Activated CD4-positive, alpha-beta T cell treated with anti-CD3 and anti-CD28 coated beads, Interleukin-2, amount 50 U/mL, for 4 hours (primary cell): ENCODE results near the gene C2CD5.
"Not testable (repeated sequence)": the region's sequence is repeated elsewhere in the genome, so short reads cannot be mapped to it uniquely, and the experiment has no call there.

Experiments used
- DNase-seq, 2 experiments: peaks; one replicate each; pipeline ENCODE4 v3.0.0-alpha.2; 2020

C2CD5 gene

DNA sequence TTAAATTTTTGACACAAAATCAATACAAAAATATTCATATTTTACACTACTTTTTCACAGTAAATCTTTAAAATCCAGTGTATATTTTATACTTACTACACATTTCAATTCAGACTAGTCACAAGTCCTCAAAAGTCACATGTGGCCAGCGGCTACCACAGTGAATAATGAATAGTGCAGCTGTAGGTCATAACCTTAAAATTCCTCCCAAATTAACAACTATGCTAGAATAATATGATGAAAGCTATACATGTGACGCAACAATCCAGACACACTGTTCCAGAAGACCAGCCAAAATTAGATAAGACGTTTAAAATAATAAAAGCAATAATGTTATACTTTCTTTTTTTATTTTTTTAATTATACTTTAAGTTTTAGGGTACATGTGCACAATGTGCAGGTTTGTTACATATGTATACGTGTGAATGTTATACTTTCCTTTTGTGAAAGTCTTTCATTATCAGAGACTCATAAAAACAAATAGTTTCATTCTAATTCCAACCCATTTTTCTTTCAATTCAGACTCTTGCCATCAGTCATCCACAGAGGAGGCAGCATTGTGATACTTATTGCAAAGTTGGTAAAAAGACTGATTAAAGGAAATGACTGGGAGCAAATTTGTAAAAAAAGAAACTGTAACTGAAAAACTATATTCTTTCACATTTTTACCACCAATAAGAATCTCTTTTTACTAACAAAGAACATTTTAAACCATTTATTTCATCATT, 67.0 kb downstream of the C2CD5 start:
- no peak for DNase-seq

DNA sequence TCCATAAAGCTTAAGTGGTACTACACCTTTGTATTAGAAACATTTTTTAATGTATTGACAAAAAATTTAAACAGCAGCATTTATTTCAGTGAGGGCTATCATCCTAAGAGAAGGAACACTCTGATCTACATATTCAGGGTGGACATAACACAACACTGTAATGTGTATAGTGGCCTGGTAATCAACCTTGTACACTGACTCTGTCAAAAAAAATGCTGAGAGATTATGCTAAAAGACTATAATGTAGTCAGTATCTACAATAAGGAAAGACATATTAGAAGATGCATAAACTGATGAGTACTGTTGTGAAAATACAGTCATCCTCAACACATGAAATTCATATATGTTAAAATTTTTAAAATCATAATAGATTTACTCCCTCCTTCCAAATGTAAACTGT, 68.2 kb downstream of the C2CD5 start:
- no peak for DNase-seq

DNA sequence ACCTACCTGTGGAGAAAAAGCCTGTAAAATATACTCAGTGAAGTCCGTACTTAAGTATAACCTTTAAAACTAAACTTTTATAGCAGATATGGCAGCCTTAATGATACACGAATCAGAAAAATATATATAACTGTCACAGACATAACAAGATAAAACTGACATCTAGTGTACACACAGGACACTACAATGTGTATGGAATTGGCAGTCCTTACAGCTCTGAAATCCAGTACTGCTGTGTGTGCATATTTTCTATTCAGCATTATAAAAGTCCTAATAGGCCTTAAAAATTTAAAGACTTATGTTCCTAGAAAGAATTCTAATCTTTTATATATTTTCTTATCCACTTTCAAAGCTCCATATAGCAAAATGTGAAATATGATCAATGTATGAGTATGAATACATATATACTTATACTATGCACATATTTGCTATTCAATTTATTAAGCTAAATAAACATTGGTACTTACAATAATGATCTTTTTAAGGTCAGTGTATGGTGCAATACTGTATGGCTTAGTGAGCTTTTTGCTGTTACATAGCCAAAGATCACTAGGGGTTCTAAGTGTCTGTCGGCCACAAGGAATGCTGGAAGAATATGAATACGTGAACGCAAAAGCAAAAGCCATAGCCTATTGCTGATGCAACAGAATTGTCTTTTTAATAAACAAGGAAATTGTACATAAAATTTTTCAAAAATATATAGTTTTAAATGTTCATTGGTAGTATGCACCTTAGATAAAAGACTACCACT, 69.2 kb downstream of the C2CD5 start:
- DNase-seq: no peak

DNA sequence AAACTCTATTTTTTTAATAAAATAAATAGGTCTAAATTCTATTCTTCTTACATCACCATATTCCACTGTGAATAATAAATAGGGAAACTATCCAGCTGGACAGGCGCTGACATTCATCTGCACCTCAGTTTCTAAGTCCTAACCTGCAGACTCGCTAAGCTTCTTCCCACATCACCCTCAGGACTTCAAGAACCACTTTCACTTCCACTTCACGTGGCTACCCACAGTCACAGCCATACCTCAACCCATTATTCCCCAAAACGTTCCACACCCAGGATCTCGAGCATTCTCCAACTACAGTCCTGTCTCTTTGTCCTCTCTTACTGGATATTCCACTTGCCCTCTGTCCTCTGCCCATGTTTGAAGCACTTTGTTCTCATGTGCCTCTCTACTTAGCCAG, 71.1 kb downstream of the C2CD5 start:
- DNase-seq: no peak

DNA sequence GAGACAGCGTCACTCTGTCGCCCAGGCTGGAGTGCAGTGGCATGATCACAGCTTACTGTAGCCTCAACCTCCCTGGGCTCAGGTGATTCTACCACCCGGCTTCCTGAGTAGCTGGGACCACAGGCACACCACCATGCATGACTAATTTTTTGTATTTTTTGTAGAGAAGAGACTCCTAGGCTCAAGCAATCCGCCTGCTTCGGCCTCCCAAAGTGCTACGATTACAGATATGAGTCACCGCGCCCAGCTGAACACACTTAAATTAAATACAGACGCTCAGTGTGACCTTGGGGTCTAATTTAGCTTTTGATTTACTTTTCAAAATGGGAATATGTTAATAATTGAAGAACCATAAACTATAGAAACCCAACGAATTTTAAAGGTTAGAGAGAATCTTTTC, 77.2 kb downstream of the C2CD5 start:
- no peak for DNase-seq

DNA sequence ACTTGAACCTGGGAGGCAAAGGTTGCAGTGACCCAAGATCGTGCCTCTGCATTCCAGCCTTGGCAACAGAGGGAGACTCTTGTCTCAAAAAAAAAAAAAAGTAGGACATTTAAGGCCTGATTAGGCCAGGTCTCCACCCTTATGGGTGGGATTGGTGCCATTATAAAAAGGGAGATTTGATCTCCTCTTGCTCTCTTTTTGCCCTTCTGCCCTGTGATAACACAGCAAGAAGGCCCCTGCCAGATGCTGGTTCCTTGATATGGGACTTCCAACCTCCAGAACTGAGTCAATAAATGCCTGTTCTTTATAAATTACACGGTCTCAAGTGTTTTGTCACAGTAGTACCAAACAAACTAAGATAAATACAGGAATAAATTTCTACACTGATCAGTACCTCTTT, 81.0 kb downstream of the C2CD5 start:
- no peak for DNase-seq

DNA sequence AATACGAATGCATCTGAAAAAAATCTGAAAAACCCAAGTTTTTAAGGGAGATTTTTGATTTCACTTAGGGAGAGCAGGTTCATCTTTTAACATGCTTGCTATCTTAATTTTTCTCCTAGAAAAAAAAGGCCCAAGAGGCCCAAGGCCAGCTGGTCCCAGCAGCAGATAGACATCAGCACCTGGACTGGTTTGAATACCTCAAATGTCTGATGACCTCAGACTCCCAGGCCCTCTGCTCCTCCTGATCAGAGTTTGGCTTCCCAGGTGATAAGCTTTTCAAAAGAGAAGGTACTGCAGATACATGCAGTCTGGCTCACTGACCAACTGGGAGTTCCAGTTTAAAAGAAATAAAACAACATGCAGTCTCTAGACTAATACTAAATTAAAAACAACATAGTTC, 82.6 kb downstream of the C2CD5 start:
- no peak for DNase-seq

DNA sequence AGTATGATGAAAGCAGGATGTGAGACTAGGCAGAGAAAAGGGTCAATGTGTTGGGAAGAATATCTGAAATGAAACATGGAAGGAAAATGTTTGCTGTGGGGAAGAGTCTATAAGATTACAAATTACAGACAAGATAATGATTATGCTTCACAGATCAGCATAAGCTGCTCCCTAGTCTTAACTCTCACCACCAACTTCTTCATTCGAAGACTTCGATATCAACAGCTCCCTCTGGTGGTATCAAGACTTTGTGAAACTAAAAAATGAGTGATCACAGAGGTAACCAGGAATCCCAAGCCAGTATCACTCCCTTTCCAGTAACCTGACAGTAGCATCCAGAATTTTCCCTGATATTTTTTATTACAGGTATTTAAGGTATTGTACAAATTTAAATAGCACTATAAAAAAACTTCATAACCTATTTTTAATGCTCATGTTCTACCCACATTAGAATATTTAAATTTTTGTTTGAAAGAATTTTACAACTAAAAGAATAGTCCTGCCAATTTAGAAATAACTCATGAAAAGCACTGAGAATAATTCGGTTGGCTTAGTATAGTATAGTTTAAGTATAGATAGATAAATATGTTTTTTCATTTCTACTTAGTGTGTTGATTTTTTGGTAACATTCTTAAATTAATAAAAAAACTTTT, 84.4 kb downstream of the C2CD5 start:
- no peak for DNase-seq

DNA sequence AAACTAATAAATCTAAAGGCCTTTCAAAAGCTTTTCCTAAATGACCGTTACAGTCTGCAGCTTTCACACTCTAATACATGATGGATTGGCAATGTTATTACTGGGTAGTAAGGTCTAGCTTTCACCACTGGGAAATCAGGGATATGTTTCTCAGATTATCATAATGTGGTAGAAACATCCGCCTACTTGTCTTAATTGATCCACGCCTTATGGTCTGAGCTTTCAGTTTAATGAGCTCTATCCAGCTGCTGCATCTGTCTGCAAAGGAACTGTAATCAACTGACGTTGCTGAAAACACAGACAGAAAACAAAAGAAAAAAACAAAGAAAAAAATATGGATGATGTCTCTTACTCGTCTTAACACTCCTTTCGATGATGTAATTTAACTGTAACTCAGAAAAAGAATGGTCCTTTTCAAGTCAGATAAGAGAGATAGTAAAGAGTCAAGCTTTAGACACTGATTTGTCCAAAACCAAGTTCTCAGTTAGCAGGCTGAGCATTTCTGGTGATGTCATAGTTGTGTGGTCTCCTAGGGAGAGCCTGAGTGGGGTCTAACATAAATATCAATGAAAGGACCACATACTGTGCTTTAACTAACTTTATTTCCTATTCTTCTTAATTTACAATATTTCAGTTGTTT, 85.9 kb downstream of the C2CD5 start:
- DNase-seq: no peak

DNA sequence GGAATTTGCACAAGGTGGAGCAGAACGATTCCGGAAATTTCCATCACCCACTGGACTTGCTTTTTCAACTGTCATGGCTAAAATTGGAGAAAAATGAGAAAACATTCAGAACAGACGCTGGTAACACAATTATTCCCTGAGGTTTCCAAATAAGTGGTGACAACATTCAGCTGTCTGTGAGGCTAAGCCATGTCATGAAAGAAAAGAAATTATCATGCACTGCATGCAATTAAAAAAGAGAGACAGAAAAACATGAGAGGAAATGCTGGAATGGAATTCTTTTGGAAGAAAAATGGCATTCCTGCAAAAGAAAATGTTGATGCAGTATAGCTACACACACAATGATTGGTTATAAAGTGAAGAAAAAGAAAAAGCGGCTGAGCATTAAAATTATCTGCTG, 87.3 kb downstream of the C2CD5 start:
- no peak for DNase-seq

DNA sequence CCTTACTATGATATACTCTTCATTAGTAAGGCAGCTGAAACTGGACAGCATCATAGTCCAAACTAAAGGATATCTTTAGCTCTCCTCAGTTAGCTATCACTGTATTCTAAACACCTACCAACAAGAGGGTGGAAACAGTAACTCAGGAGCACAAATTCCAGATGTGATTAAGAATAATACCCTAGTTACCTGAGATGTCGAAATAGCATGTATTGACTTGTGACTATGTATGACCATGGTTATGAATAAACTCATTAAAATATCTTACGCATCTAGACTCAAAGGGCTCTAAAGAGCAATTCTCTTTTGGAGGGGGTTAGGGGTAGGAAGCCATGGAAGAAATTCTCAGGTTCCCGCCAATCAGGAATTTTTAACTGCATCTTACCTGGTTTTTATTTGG, 90.8 kb downstream of the C2CD5 start:
- no peak for DNase-seq

DNA sequence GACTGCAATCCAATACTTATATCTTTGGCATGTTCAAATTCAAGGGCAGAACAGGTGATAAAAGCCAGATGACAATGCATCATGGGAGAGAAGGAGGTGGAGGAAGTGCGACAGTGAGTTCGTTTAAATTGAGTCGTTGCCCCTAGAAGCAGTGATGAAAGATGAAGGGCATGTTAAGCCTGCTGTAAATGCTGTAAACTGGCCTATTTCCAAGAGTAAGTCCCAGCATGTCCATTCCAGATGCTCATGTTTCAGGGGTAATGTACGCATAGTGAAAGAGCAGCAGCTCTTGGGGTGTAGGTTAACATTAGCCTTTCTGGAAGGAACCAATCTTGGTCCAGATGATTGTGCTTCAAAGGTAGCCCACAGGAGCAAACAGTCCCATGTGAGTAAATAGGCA, 97.1 kb downstream of the C2CD5 start:
- DNase-seq: no peak

DNA sequence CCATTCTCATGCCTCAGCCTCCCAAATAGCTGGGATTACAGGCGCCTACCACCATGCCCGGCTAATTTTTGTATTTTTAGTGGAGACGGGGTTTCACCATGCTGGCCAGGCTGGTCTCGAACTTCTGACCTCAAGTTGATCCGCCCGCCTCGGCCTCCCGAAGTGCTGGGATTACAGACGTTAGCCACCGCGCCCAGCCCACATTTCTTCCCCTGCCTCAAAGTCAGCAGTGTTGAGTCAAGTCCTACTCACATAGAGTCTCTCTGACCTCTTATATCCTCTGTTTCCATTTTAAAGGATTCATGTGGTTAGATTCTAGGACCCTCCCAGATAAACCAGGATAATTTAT, 100.1 kb downstream of the C2CD5 start:
- DNase-seq: not testable (repeated sequence)

DNA sequence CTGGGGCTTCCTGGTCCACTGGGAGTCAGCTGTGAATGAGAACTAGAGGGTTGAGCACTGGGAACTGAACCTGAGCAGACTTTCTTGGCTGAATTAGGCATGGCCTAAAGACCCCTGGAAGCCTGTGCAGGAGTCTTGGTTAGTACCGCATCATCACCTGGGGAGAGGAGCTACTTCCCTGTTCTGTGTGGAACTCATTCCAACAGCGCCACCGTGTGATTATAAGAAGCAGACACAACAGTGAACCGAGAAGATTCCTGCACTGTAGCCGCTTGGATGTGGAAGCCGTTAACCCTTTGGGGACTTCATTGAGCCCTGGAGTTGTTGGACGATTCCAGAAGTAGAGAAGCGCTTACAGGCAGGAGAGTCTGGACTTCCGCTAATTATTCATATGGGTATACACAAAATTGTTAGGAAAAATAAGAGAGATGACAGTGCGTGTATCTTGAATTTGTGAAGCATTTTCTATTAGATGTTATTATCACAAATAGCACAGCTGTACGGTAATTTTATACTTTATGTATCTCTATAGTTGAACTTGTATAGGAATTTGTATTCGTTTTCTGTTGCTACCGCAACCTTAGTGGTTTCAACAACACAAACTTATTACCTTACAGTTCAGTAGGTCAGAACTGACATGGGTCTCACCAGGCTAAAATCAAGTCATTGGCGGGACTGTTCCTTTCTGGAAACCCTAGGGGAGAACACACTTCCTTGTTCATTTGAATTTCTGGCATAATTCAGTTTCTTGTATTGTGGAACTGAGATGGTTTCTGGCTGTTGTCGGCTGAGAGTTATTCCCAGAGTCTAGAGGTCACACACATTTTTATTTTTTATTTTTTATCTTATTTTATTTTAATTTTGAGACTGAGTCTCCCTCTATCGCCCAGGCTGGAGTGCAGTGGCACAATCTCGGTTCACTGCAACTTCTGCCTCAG, 100.7 kb downstream of the C2CD5 start:
- DNase-seq: peak; percentile 49 to 51

DNA sequence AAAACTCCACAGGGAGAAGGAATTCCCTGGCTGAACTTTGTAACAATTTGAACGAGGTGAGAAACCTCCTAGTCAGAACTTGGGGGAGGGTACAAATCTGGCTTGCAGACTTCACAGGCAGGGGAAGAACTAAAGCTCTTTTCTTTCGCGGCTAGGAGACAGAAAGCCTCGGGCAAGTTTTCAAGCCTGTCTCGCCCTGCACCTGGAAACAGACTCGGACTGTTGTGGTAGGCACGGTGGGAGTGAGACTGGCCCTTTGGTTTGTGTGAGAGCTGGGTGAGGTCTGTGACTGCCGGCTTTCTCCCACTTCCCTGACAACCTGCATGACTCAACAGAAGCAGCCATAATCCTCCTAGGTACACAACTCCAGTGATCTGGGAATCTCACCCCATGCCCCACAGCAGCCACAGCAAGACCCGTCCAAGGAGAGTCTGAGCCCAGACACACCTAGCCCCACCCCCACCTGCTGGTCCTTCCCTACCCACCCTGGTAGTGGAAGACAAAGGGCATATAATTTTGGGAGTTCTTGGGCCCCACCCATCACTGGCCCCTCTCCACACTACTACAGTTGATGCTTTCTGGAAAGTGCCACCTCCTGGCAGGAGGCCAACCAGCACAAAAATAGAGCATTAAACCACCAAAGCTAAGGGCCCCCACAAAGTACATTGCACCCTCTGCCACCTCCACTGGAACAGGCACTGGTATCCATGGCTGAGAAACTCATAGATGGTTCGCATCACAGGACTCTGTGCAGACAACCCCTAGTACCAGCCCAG, 107.1 kb downstream of the C2CD5 start:
- DNase-seq: no peak

DNA sequence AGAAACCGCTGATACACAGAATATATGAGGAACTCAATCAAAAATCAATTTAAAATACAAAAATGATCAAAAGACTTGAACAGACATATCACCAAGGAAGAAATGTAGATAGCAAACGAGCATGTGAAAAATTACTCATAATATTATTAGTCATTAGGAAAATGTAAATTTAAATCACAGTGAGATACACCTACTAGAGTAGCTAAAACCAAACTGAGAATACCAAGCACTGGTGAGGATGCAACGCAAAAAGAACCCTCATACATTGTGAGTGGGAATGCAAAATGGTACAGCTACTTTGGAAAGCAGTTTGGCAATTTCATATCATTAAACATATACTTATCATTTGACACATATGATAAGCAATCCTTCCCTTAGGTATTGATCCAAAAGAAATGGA, 108.8 kb downstream of the C2CD5 start:
- no peak for DNase-seq

DNA sequence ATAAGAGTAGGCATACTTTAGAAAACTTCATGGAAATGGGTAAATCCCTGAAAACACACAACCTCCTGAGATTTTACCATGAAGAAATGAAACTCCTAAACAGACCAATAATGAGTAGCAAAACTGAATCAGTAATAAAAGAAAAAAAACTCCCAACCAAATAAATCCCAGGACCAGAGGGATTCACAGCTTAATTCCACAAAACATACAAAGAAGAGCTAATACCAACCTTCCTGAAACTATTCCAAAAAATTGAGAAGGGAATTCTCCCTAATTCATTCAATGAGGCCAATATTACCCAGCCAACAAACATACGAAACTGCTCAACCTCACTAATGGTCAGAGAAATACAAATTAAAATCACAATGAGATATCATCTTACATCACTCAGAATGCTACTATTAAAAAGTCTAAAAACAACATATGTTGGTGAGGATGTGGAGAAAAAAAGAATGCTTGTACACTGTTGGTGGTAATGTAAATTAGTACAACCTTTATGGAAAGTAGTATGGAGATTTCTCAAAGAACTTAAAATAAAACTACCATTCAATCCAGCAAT, 112.6 kb downstream of the C2CD5 start:
- no peak for DNase-seq

DNA sequence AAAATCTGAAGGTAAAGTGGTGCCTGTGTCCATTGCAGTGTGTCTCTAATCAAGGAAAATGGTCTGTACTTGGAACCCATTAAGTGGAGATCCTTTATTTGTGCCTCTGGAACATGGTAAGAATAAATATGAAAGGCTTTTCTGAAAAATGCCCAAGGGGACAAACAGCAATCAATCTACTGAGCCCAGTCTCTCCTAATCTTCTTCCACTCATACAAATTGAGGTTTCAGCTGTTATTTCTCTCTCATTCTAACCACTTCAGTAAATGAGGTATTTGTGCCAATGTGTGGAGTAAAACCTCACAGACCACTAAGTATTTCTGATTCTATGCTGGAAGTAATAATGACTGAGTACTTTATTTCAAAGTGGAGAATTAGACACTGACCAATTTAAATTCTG, 127.5 kb downstream of the C2CD5 start:
- DNase-seq: no peak

DNA sequence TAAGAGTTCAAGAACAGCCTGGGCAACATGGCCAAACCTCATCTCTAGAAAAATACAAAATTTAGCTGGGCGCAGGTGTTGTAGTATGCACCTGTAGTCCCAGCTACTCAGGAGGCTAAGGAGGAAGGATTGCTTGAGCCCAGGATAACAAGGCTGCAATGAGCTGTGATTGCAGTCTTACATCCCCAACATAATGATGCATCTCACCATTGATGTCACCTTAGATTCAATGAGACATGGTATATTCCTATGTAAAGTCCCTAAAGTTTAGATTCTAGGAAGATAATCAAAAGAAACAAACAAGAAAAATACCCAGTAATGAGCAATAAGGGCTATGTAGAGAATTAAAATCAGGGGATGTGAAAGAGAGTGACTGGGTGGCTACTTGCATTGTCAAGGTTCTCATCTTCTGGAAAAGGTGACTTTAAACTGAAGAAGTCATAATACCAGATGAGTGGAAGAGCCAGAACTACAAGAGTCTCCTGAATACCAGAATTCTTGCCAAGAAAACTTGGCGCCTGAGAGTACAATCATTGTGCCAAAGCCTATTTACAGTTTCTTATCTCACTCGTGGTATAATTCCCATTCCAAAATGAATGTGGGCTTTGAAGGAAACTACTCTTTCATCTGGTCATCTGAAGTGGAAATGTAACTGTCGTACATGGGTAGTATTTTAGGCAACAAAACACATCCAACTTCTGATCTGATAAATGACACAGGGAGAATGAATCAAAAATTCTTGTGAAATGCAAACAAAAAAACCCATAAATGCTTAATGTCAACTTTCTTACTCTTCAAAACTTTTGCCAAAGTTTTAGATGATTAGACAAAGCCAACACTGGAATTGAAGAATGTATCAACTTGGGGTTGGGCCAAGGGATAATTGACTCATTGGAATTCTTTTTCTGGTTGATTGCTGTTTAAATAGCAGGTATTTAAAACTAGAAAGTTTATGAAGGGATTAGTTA, 128.7 kb downstream of the C2CD5 start:
- no peak for DNase-seq

DNA sequence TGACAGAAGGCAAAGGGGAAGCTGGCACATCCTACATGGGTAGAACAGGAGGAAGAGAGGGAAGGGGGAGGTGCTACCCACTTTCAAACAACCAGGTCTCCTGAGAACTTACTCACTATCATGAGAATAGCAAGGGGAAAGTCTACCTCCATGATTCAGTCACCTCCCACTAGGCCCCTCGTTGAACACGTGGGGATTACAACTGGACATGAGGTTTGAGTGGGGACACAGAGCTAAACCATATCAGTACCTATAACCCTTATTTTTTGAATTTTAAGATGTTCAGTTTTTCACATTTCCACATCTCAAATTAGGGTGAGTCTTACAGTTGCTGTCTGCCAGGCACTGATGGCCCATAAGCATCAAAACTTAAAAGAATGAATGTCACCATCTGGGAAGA, 129.6 kb downstream of the C2CD5 start:
- no peak for DNase-seq
